Stomach (tissue), 4 donors: ENCODE results near the gene C11orf58.

ENCODE experiments used
- CTCF ChIP-seq, 7 experiments: fragments of 450-650 bp in 4 of 7; fragments of 200-600 bp in 3 of 7; sonication (generic) in 3 of 7; IDR thresholded peaks; one replicate each; pipeline ENCODE4 v1.5.1; 2016 to 2019; ENCODE audit warnings: antibody characterized with exemption in 7 of 7, control low read depth in 2 of 7, mild to moderate bottlenecking in 1 of 7
- POLR2A ChIP-seq, 4 donors: fragments of 450-650 bp; IDR thresholded peaks; one replicate each; pipeline ENCODE4 v1.6.1; 2016; ENCODE audit warnings: antibody characterized with exemption in 4 of 4, control low read depth in 2 of 4, mild to moderate bottlenecking in 1 of 4, moderate library complexity in 1 of 4
- POLR2AphosphoS5 ChIP-seq, 3 donors: sonication (generic); formaldehyde crosslinking; IDR thresholded peaks; one replicate each; pipeline ENCODE4 v1.6.1; 2016; ENCODE audit warnings: antibody characterized with exemption in 3 of 3

DNA sequence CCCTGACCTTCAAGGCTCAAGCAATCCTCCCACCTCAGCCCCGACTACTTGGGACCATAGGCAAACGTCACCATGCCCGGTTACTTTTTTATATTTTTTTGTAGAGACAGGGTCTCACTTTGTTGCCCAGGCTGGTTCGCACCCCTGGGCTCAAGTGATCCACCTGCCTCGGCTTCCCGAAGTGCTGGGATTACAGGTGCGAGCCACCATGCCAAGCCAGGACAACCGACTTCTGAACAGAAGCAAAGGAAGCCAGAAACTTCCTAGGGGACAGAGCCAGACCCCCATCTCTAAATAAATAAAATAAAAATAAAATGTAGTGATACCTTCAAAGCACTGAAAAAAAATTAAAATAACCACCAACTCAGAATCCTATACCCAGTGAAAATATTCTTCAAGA lies 26.4 kb downstream of the C11orf58 start:
- TF ChIP-seq CTCF (IDR thresholded peaks at IDR 0.05) (no peak), POLR2AphosphoS5 (IDR thresholded peaks at IDR 0.05) (no peak), POLR2A (IDR thresholded peaks at IDR 0.05) (no peak)
